ENCODE measurements around the gene RPS6KA5. TPM values are rescaled to one million over a fixed set of nuclear protein-coding genes. Genes with fewer than 3 reads are reported as not detected.
A peak's percentile ranks its signal among the peaks of the same experiment; 100 is the strongest.

The RPS6KA5 gene
- total and polyA plus RNA-seq, 8 donors, result 4.2 to 10.8 (median 9.2) TPM

GRCh38 chr14:91048265-91048664 lies 12.2 kb downstream of the RPS6KA5 start:
- DNase-seq (no peak), ATAC-seq (no peak)
- Histone ChIP-seq H3K9me3 (no peaks in the 10 kb centered on the region), H3K27me3 (no peaks in the 10 kb centered on the region), H3K4me3 (no peak overlapping the region), H3K4me1 (peaks cover 0 to 6% of the 10 kb centered on the region in 2 donors), H3K36me3 (no peaks in the 10 kb centered on the region), H3K27ac (no peak overlapping the region)
- TF ChIP-seq CTCF (IDR thresholded peaks at IDR 0.05), result no peak
- intact Hi-C loops (cut with DNase I), result no loop called here

GRCh38 chr14:91047174-91047753 lies 13.2 kb downstream of the RPS6KA5 start:
- Histone ChIP-seq H3K27me3 (no peaks in the 10 kb centered on the region), H3K36me3 (no peaks in the 10 kb centered on the region), H3K4me3 (no peak overlapping the region), H3K9me3 (no peaks in the 10 kb centered on the region), H3K27ac (no peak overlapping the region), H3K4me1 (peaks cover 0 to 6% of the 10 kb centered on the region in 2 donors)
- peak; percentile 86 for ATAC-seq
- intact Hi-C loops (cut with DNase I), result no loop called here
- TF ChIP-seq CTCF (IDR thresholded peaks at IDR 0.05), result no peak
- no peak for DNase-seq

GRCh38 chr14:91046488-91047072 lies 13.9 kb downstream of the RPS6KA5 start:
- DNase-seq (no peak), ATAC-seq (no peak)
- Histone ChIP-seq H3K4me3 (no peak overlapping the region), H3K27ac (no peak overlapping the region), H3K9me3 (no peaks in the 10 kb centered on the region), H3K27me3 (no peaks in the 10 kb centered on the region), H3K4me1 (peaks cover 0 to 6% of the 10 kb centered on the region in 2 donors), H3K36me3 (no peaks in the 10 kb centered on the region)
- no peak for TF ChIP-seq CTCF (IDR thresholded peaks at IDR 0.05)
- intact Hi-C loops (cut with DNase I), result no loop called here

GRCh38 chr14:91041450-91041849 lies 19.0 kb downstream of the RPS6KA5 start:
- DNase-seq (no peak), ATAC-seq (peak; percentile 30)
- H3K4me3 ChIP-seq, result no peak overlapping the region
- no peak overlapping the region for H3K27ac ChIP-seq
- H3K27me3 ChIP-seq, result no peaks in the 10 kb centered on the region
- H3K9me3 ChIP-seq, result no peaks in the 10 kb centered on the region
- no peak for TF ChIP-seq CTCF (IDR thresholded peaks at IDR 0.05)
- no peaks in the 10 kb centered on the region for H3K36me3 ChIP-seq
- no peaks in the 10 kb centered on the region for H3K4me1 ChIP-seq
- intact Hi-C loops (cut with DNase I), result no loop called here

- no peak for DNase-seq
- H3K27ac ChIP-seq, result no peak overlapping the region
Observed at GRCh38 chr14:91040545-91040944, 19.9 kb downstream of the RPS6KA5 start.

More at GRCh38 chr14:91040545-91040944, 19.9 kb downstream of the RPS6KA5 start:
- ATAC-seq, result no peak
- Histone ChIP-seq H3K9me3 (no peaks in the 10 kb centered on the region), H3K4me3 (no peak overlapping the region), H3K27me3 (no peaks in the 10 kb centered on the region), H3K36me3 (no peaks in the 10 kb centered on the region), H3K4me1 (no peaks in the 10 kb centered on the region)
- no peak for TF ChIP-seq CTCF (IDR thresholded peaks at IDR 0.05)
- intact Hi-C loops (cut with DNase I), result no loop called here
